GM12878 (cell line): ENCODE results near the gene WDR17. TPM values are rescaled to one million over a fixed set of nuclear protein-coding genes. Genes with fewer than 3 reads are reported as not detected.
A peak's percentile ranks its signal among the peaks of the same experiment; 100 is the strongest.

Source experiments
- BACH1 ChIP-seq: fragments of 450-650 bp; IDR thresholded peaks from 2 replicates; pipeline ENCODE4 v1.6.1; 2017; ENCODE audit warnings: mild to moderate bottlenecking, borderline replicate concordance
- BHLHE40 ChIP-seq, 2 experiments: fragments of 450-650 bp in 1 of 2; IDR thresholded peaks; 2 replicates each; pipeline ENCODE4 v1.6.1; 2011 to 2017; ENCODE audit warnings: low read depth in 2 of 2, borderline replicate concordance in 1 of 2, improper control_type of control experiment in 1 of 2, low read length in 1 of 2, mild to moderate bottlenecking in 1 of 2
- ETV6 ChIP-seq, 2 experiments: fragments of 450-650 bp in 1 of 2; IDR thresholded peaks in 1 of 2; conservative IDR thresholded peaks in 1 of 2; 2 replicates each; pipeline ENCODE4 v1.6.1; 2014; ENCODE audit warnings: antibody characterized with exemption in 1 of 2, borderline replicate concordance in 1 of 2, low read depth in 1 of 2, mild to moderate bottlenecking in 1 of 2, moderate library complexity in 1 of 2
- GABPA ChIP-seq: IDR thresholded peaks from 2 replicates; pipeline ENCODE4 v1.6.1; 2014; ENCODE audit warnings: antibody characterized with exemption, low read depth, mild to moderate bottlenecking, inconsistent platforms
- HCFC1 ChIP-seq: fragments of 150-350 bp; IDR thresholded peaks from 2 replicates; pipeline ENCODE4 v1.6.1; 2014; ENCODE audit warnings: low read length
- IKZF2 ChIP-seq, 2 experiments: fragments of 450-650 bp; IDR thresholded peaks; 2 replicates each; pipeline ENCODE4 v1.6.1; 2017; ENCODE audit warnings: mild to moderate bottlenecking in 2 of 2, moderate library complexity in 2 of 2
- KLF5 ChIP-seq: fragments of 450-650 bp; IDR thresholded peaks from 2 replicates; pipeline ENCODE4 v1.6.1; 2014; ENCODE audit warnings: mild to moderate bottlenecking; ENCODE audit not compliant: partially characterized antibody
- LARP7 ChIP-seq: fragments of 450-650 bp; IDR thresholded peaks from 2 replicates; pipeline ENCODE4 v1.6.1; 2017; ENCODE audit warnings: mild to moderate bottlenecking
- MEF2B ChIP-seq: fragments of 450-650 bp; IDR thresholded peaks from 2 replicates; pipeline ENCODE4 v1.6.1; 2018; ENCODE audit warnings: mild to moderate bottlenecking, moderate library complexity; ENCODE audit not compliant: partially characterized antibody, poor library complexity, severe bottlenecking
- NR2C1 ChIP-seq: fragments of 450-650 bp; IDR thresholded peaks from 2 replicates; pipeline ENCODE4 v1.6.1; 2017; ENCODE audit warnings: antibody characterized with exemption, mild to moderate bottlenecking, moderate library complexity
- PAX8 ChIP-seq: fragments of 450-650 bp; IDR thresholded peaks from 2 replicates; pipeline ENCODE4 v1.6.1; 2017; ENCODE audit warnings: mild to moderate bottlenecking, moderate library complexity
- PML ChIP-seq: IDR thresholded peaks from 2 replicates; pipeline ENCODE4 v1.6.1; 2012; ENCODE audit warnings: low read length, inconsistent platforms
- POLR2AphosphoS2 ChIP-seq: IDR thresholded peaks from 2 replicates; pipeline ENCODE4 v1.6.1; 2011; ENCODE audit warnings: low read depth, mild to moderate bottlenecking, low read length, improper control_type of control experiment, moderate library complexity
- RBBP5 ChIP-seq: fragments of 200-600 bp; sonication (generic); conservative IDR thresholded peaks from 2 replicates; pipeline ENCODE4 v1.6.1; 2016
- SIN3A ChIP-seq: IDR thresholded peaks from 2 replicates; pipeline ENCODE4 v1.6.1; 2012; ENCODE audit warnings: low read depth, low read length, improper control_type of control experiment
- SMC3 ChIP-seq: IDR thresholded peaks from 2 replicates; pipeline ENCODE4 v1.6.1; 2011; ENCODE audit warnings: low read length, improper control_type of control experiment, borderline replicate concordance
- TCF3 ChIP-seq: IDR thresholded peaks from 2 replicates; pipeline ENCODE4 v1.6.1; 2012; ENCODE audit warnings: low read depth, mild to moderate bottlenecking, low read length, borderline replicate concordance; ENCODE audit not compliant: insufficient read depth
- ZBED1 ChIP-seq: IDR thresholded peaks from 2 replicates; pipeline ENCODE4 v1.6.1; 2016; ENCODE audit warnings: borderline replicate concordance
- ZNF217 ChIP-seq: fragments of 450-650 bp; IDR thresholded peaks from 2 replicates; pipeline ENCODE4 v1.6.1; 2017; ENCODE audit warnings: antibody characterized with exemption, mild to moderate bottlenecking
- ZNF24 ChIP-seq: fragments of 450-650 bp; IDR thresholded peaks from 2 replicates; pipeline ENCODE4 v1.6.1; 2017; ENCODE audit warnings: antibody characterized with exemption, mild to moderate bottlenecking
- ZNF622 ChIP-seq: fragments of 450-650 bp; IDR thresholded peaks from 2 replicates; pipeline ENCODE4 v1.6.1; 2017; ENCODE audit warnings: mild to moderate bottlenecking, inconsistent platforms
- polyA plus RNA-seq, 11 experiments: library from polyadenylated mRNA; depleted of rRNA in 4 of 11; unstranded in 6 of 11; stranded (reverse) in 5 of 11; fragments of >200 nt; fragmentation: Nextera tagmentation in 4 of 11; fragmentation: Illumina TruSeq in 1 of 11; extraction: Ambion mirVana in 4 of 11; extraction: Trizol in 1 of 11; gene quantifications; 1 replicate in 1 of 11; 2 replicates in 10 of 11; pipeline versions ENCODE4 v1.2.1 to v1.2.3, GENCODE V29; 2011 to 2016; ENCODE audit warnings: inconsistent platforms in 2 of 11, missing spikeins in 2 of 11, low read depth in 1 of 11
- total RNA-seq, 4 experiments: library from RNA; depleted of rRNA in 3 of 4; stranded (reverse); fragments of >200 nt in 3 of 4; fragmentation: Illumina TruSeq in 1 of 4; extraction: Trizol in 1 of 4; gene quantifications; 2 replicates each; pipeline versions ENCODE4 v1.2.1 to v1.2.3, GENCODE V29; 2013 to 2021
- TF ChIP-seq, protein P1 (sequence below): fragments of 450-650 bp; formaldehyde crosslinking; IDR thresholded peaks from 2 replicates; pipeline ENCODE4 v1.4.0; 2022; ENCODE audit warnings: mild to moderate bottlenecking, moderate library complexity
- TF ChIP-seq, protein P2 (sequence below): IDR thresholded peaks from 2 replicates; pipeline ENCODE4 v1.6.1; 2011; ENCODE audit warnings: low read depth, mild to moderate bottlenecking, low read length, moderate library complexity, borderline replicate concordance; ENCODE audit errors: extremely low read depth
- TF ChIP-seq, protein P3 (sequence below): fragments of 450-650 bp; IDR thresholded peaks from 2 replicates; pipeline ENCODE4 v1.6.1; 2017; ENCODE audit warnings: low read depth, mild to moderate bottlenecking, moderate library complexity
- TF ChIP-seq, protein P4 (sequence below): fragments of 450-650 bp; formaldehyde crosslinking; IDR thresholded peaks from 2 replicates; pipeline ENCODE4 v1.5.0; 2022; ENCODE audit warnings: mild to moderate bottlenecking, missing genetic modification characterization

WDR17 gene
- total and polyA plus RNA-seq, 10 of the 15 experiments (the other 5 are each of a cell fraction or from before 2014, with no cell fraction given): 0.43 to 3.8 (median 2.8) TPM

DNA sequence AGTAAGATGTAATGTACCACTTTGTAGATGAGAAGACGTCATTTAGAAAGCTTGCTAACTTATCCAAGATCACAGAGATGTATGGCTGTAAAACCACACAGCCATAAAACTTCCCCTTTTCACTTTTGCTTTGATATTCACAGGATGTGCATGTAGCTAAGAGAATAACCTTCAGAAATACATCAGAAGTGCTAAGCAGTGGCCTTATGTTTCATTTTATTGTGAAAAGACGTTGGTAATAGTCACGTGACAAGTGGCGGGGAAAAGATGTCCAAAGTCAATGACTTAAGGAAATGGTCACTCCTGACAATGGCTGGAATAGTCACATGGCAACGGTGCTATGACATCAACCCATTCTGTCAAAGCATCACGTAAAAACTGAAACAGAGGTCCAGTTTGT lies 12.9 kb upstream of the WDR17 start (continued):
- TF ChIP-seq, protein P1, sequence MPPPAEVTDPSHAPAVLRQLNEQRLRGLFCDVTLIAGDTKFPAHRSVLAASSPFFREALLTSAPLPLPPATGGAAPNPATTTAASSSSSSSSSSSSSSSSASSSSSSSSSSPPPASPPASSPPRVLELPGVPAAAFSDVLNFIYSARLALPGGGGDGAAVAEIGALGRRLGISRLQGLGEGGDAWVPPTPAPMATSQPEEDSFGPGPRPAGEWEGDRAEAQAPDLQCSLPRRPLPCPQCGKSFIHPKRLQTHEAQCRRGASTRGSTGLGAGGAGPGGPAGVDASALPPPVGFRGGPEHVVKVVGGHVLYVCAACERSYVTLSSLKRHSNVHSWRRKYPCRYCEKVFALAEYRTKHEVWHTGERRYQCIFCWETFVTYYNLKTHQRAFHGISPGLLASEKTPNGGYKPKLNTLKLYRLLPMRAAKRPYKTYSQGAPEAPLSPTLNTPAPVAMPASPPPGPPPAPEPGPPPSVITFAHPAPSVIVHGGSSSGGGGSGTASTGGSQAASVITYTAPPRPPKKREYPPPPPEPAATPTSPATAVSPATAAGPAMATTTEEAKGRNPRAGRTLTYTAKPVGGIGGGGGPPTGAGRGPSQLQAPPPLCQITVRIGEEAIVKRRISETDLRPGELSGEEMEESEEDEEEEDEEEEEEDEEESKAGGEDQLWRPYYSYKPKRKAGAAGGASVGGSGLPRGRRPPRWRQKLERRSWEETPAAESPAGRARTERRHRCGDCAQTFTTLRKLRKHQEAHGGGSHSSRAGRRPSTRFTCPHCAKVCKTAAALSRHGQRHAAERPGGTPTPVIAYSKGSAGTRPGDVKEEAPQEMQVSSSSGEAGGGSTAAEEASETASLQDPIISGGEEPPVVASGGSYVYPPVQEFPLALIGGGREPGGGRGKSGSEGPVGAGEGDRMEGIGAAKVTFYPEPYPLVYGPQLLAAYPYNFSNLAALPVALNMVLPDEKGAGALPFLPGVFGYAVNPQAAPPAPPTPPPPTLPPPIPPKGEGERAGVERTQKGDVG (CRISPR knock-in tag): 0 out of 2 replicates have a peak, but pooled peaks have one; percentile 54
- TF ChIP-seq ZNF217 (no peak), PML (no peak), ETV6 (conservative IDR thresholded peaks at IDR 0.05 in 1 of 2, IDR thresholded peaks at IDR 0.05 in 1 of 2; ENCODE audit: borderline replicate concordance in 1 of 2, low read depth in 1 of 2) (no peak), GABPA (no peak), SMC3 (no peak), KLF5 (no peak), TCF3 (no peak), PAX8 (no peak), MEF2B (no peak), NR2C1 (no peak), ZBED1 (no peak), POLR2AphosphoS2 (no peak), HCFC1 (no peak), RBBP5 (no peak), ZNF24 (no peak), BHLHE40 (IDR thresholded peaks at IDR 0.05; ENCODE audit: borderline replicate concordance in 1 of 2, low read depth in 2 of 2, low read length in 1 of 2) (peak; percentile 16 to 84; a peak in 2 of 4 replicates), ZNF622 (no peak), LARP7 (no peak), IKZF2 (IDR thresholded peaks at IDR 0.05) (peak; percentile 54; a peak in 3 of 4 replicates), SIN3A (no peak), BACH1 (no peak)
- TF ChIP-seq, protein P2, sequence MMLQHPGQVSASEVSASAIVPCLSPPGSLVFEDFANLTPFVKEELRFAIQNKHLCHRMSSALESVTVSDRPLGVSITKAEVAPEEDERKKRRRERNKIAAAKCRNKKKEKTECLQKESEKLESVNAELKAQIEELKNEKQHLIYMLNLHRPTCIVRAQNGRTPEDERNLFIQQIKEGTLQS: no peak
- TF ChIP-seq, protein P3, sequence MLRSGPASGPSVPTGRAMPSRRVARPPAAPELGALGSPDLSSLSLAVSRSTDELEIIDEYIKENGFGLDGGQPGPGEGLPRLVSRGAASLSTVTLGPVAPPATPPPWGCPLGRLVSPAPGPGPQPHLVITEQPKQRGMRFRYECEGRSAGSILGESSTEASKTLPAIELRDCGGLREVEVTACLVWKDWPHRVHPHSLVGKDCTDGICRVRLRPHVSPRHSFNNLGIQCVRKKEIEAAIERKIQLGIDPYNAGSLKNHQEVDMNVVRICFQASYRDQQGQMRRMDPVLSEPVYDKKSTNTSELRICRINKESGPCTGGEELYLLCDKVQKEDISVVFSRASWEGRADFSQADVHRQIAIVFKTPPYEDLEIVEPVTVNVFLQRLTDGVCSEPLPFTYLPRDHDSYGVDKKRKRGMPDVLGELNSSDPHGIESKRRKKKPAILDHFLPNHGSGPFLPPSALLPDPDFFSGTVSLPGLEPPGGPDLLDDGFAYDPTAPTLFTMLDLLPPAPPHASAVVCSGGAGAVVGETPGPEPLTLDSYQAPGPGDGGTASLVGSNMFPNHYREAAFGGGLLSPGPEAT: no peak
- TF ChIP-seq, protein P4, sequence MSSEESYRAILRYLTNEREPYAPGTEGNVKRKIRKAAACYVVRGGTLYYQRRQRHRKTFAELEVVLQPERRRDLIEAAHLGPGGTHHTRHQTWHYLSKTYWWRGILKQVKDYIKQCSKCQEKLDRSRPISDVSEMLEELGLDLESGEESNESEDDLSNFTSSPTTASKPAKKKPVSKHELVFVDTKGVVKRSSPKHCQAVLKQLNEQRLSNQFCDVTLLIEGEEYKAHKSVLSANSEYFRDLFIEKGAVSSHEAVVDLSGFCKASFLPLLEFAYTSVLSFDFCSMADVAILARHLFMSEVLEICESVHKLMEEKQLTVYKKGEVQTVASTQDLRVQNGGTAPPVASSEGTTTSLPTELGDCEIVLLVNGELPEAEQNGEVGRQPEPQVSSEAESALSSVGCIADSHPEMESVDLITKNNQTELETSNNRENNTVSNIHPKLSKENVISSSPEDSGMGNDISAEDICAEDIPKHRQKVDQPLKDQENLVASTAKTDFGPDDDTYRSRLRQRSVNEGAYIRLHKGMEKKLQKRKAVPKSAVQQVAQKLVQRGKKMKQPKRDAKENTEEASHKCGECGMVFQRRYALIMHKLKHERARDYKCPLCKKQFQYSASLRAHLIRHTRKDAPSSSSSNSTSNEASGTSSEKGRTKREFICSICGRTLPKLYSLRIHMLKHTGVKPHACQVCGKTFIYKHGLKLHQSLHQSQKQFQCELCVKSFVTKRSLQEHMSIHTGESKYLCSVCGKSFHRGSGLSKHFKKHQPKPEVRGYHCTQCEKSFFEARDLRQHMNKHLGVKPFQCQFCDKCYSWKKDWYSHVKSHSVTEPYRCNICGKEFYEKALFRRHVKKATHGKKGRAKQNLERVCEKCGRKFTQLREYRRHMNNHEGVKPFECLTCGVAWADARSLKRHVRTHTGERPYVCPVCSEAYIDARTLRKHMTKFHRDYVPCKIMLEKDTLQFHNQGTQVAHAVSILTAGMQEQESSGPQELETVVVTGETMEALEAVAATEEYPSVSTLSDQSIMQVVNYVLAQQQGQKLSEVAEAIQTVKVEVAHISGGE (CRISPR knock-in tag): no peak
